ENCODE data around the gene TIMM44. TPM values are rescaled to one million over a fixed set of nuclear protein-coding genes. Genes with fewer than 3 reads are reported as not detected.

Gene TIMM44
- total RNA-seq, 1 experiment from 2014 or later: 114 TPM

DNA sequence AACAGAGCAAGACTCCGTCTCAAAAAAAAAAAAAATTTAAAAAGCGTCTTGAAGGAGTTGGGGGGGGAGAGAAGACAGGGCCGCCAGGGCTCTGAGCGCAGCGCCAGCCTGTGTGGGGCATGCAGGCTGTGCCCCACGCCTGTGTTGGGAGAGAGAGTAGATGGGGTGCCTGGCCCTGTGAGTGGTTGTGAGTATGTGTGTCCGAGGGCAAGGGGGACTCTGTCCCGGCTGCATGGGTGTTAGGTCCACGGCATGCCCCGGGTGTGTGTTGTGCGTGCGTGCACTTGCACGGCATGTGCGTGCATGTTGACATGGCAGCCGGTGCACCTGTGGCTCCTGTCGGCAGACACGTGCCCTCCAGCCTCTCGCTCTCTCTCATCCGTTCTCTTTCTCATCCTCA, 36.3 kb downstream of the TIMM44 start:
- H3K27me3 Mint-ChIP-seq (ENCODE audit: low read depth): peaks cover 3% of the 10 kb centered on the region
- Histone ChIP-seq H2BK15ac (ENCODE audit: low read depth, low read length) (no peak overlapping the region), H2BK120ac (ENCODE audit: low read depth, low read length, poor library complexity, severe bottlenecking) (no peak overlapping the region), H3T11ph (ENCODE audit: low read length) (no peak overlapping the region), H2BK20ac (ENCODE audit: low read depth, low read length, poor library complexity, severe bottlenecking) (no peak overlapping the region), H4K5ac (ENCODE audit: insufficient read length, low read depth, low read length) (no peak overlapping the region), H3K56ac (ENCODE audit: insufficient read length, low read depth, low read length) (no peak overlapping the region), H4K91ac (ENCODE audit: insufficient read length, low read depth, low read length) (no peak overlapping the region), H2AFZ (ENCODE audit: low read length) (no peak overlapping the region), H3K23me2 (ENCODE audit: insufficient read length, low read depth, low read length, poor library complexity, severe bottlenecking) (peaks cover 19% of the 10 kb centered on the region), H2BK5ac (ENCODE audit: insufficient read length, low read length) (no peak overlapping the region), H3K79me2 (ENCODE audit: insufficient read depth, low read length) (peaks cover 6% of the 10 kb centered on the region; the same call in 1 of the 2 replicates), H4K20me1 (ENCODE audit: control insufficient read depth, insufficient read depth, insufficient read length) (no peaks in the 10 kb centered on the region), H3K27ac (ENCODE audit: insufficient read length, low read depth, low read length) (no peak overlapping the region), H3K79me1 (ENCODE audit: insufficient read depth, low read depth, low read length, poor library complexity, severe bottlenecking) (no peaks in the 10 kb centered on the region), H3K9ac (ENCODE audit: extremely low read depth, insufficient read length, low read length) (no peak overlapping the region), H3K9me3 (ENCODE audit: control insufficient read depth, low read depth, low read length) (no peaks in the 10 kb centered on the region), H4K8ac (replicated peaks; ENCODE audit: insufficient read length, low read depth, low read length) (no peak overlapping the region), H3K4me2 (ENCODE audit: insufficient read depth, insufficient read length, low read length) (no peak overlapping the region), H3K27me3 (ENCODE audit: insufficient read depth, low read length) (no peaks in the 10 kb centered on the region), H3K4me1 (ENCODE audit: insufficient read depth, low read length) (0 out of 2 replicates have a peak, but pooled peaks cover 4% of the 10 kb centered on the region), H2AK5ac (ENCODE audit: insufficient read length, low read length) (no peak overlapping the region), H3K4ac (ENCODE audit: low read depth, low read length) (no peak overlapping the region), H3K23ac (ENCODE audit: insufficient read length, low read depth, low read length) (no peak overlapping the region), H3K14ac (ENCODE audit: insufficient read depth, low read length) (no peak overlapping the region), H2BK12ac (ENCODE audit: insufficient read length, low read depth, low read length) (no peak overlapping the region), H3K18ac (ENCODE audit: insufficient read length, low read depth, low read length) (no peak overlapping the region)
- H3K27ac Mint-ChIP-seq: no peak overlapping the region; a peak in 2 of 7 replicates
- TF ChIP-seq, protein P1, sequence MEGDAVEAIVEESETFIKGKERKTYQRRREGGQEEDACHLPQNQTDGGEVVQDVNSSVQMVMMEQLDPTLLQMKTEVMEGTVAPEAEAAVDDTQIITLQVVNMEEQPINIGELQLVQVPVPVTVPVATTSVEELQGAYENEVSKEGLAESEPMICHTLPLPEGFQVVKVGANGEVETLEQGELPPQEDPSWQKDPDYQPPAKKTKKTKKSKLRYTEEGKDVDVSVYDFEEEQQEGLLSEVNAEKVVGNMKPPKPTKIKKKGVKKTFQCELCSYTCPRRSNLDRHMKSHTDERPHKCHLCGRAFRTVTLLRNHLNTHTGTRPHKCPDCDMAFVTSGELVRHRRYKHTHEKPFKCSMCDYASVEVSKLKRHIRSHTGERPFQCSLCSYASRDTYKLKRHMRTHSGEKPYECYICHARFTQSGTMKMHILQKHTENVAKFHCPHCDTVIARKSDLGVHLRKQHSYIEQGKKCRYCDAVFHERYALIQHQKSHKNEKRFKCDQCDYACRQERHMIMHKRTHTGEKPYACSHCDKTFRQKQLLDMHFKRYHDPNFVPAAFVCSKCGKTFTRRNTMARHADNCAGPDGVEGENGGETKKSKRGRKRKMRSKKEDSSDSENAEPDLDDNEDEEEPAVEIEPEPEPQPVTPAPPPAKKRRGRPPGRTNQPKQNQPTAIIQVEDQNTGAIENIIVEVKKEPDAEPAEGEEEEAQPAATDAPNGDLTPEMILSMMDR (conservative IDR thresholded peaks at IDR 0.05): no peak
- no peaks in the 10 kb centered on the region; a peak in 3 of 5 replicates for H3K9me3 Mint-ChIP-seq
- H3K4me3 Mint-ChIP-seq: no peak overlapping the region
- peaks cover 15 to 22% of the 10 kb centered on the region in 2 experiments for H3K4me1 Mint-ChIP-seq
- DNase-seq: no peak
- no CpG with 5 or more reads among the region's 19 CpGs for WGBS (ENCODE audit: extremely low coverage, insufficient read length, low lambda C conversion rate)
- peaks cover 14 to 32% (median 27%) of the 10 kb centered on the region in 3 experiments for H3K36me3 Mint-ChIP-seq (ENCODE audit: insufficient read depth in 1 of 3, low read depth in 3 of 3)
